Measurements from ENCODE around the gene PTCD3. TPM values are rescaled to one million over a fixed set of nuclear protein-coding genes. Genes with fewer than 3 reads are reported as not detected.

Gene PTCD3
- total RNA-seq, 2 donors from 2014 or later, result 64.1 to 95.1 TPM

- TF ChIP-seq POLR2A (IDR thresholded peaks at IDR 0.05), result no peak
- TF ChIP-seq, protein P1, sequence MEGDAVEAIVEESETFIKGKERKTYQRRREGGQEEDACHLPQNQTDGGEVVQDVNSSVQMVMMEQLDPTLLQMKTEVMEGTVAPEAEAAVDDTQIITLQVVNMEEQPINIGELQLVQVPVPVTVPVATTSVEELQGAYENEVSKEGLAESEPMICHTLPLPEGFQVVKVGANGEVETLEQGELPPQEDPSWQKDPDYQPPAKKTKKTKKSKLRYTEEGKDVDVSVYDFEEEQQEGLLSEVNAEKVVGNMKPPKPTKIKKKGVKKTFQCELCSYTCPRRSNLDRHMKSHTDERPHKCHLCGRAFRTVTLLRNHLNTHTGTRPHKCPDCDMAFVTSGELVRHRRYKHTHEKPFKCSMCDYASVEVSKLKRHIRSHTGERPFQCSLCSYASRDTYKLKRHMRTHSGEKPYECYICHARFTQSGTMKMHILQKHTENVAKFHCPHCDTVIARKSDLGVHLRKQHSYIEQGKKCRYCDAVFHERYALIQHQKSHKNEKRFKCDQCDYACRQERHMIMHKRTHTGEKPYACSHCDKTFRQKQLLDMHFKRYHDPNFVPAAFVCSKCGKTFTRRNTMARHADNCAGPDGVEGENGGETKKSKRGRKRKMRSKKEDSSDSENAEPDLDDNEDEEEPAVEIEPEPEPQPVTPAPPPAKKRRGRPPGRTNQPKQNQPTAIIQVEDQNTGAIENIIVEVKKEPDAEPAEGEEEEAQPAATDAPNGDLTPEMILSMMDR (IDR thresholded peaks at IDR 0.05), result no peak
- TF ChIP-seq POLR2AphosphoS5 (IDR thresholded peaks at IDR 0.05), result no peak
- Histone ChIP-seq H3K4me3 (no peak overlapping the region), H3K27ac (no peak overlapping the region), H3K4me1 (replicated peaks) (no peaks in the 10 kb centered on the region), H3K36me3 (peaks cover 0 to 13% of the 10 kb centered on the region in 2 donors), H3K9me3 (no peaks in the 10 kb centered on the region), H3K27me3 (replicated peaks; ENCODE audit: insufficient read depth) (no peaks in the 10 kb centered on the region)
- DNase-seq (ENCODE audit: low spot score), result no peak
- intact Hi-C loops (cut with DNase I), result no loop called here
- 49% methylated on average over 5 of the region's 5 CpGs for WGBS
Measured at GRCh38 chr2:86065512-86065911, 40.5 kb upstream of the PTCD3 start.

DNA sequence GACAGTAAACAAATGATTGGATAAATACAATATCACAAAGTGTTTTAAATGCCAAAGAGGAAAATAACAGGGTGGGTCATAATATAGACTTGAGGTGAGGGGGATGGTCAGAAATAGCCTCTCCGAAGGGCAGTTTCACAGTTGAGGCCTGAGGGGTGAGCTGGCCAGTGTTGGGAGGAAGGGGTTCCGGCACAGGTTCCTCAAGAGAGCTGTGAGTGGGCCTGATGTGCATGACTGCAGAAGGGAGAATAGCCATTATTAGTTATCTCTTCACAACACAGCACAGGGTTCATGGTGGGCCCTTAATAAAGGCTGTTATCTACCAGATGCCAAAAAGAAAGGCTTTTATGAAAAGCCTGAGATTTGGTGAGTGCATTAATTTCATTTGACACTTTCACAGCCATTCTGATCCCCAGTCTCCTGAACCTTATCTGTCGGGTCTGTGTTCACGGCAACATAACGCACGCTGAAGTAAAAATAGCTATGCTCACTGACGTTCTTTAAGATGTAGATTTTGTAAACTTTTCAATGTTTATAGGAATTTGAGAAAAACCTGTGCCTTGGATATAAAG, 39.9 kb upstream of the PTCD3 start:
- H3K27me3 ChIP-seq (replicated peaks; ENCODE audit: insufficient read depth), result no peaks in the 10 kb centered on the region
- TF ChIP-seq, protein P1 (IDR thresholded peaks at IDR 0.05), result no peak
- no peak for TF ChIP-seq POLR2AphosphoS5 (IDR thresholded peaks at IDR 0.05)
- no peak for TF ChIP-seq POLR2A (IDR thresholded peaks at IDR 0.05)
- H3K36me3 ChIP-seq, result peaks cover 0 to 13% of the 10 kb centered on the region in 2 donors
- H3K27ac ChIP-seq, result no peak overlapping the region
- 79% methylated on average over 7 of the region's 7 CpGs for WGBS
- intact Hi-C loops (cut with DNase I), result no loop called here
- DNase-seq (ENCODE audit: low spot score), result no peak
- H3K4me1 ChIP-seq (replicated peaks), result no peaks in the 10 kb centered on the region
- H3K9me3 ChIP-seq, result no peaks in the 10 kb centered on the region
- H3K4me3 ChIP-seq, result no peak overlapping the region

DNA sequence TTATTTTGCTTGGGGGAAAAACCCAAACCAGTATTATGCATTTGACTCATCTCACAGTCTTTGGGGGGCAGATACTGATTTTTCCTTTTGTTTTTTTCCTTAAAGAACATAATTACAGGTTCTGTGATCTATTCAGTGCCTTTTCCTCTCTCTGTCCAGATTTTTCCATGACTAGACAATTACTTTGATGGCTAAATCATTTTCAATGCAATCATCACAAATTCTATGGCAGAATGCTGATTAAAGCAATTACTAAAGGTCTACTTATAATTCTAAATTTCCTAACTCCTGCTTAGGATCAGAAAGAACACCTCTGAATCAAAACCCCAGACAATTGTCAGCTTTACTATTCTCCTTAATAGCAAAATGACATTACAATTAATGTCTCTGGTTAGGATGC, 39.1 kb upstream of the PTCD3 start:
- no peak for DNase-seq (ENCODE audit: low spot score)
- Histone ChIP-seq H3K4me3 (no peak overlapping the region), H3K27ac (no peak overlapping the region), H3K27me3 (replicated peaks; ENCODE audit: insufficient read depth) (no peaks in the 10 kb centered on the region), H3K36me3 (peaks cover 0 to 13% of the 10 kb centered on the region in 2 donors), H3K9me3 (no peaks in the 10 kb centered on the region), H3K4me1 (replicated peaks) (peaks cover 3% of the 10 kb centered on the region)
- intact Hi-C loops (cut with DNase I), result no loop called here
- TF ChIP-seq POLR2AphosphoS5 (IDR thresholded peaks at IDR 0.05) (no peak), POLR2A (IDR thresholded peaks at IDR 0.05) (no peak)
- TF ChIP-seq, protein P1 (IDR thresholded peaks at IDR 0.05), result no peak

GRCh38 chr2:86068136-86068588, 37.9 kb upstream of the PTCD3 start:
- peaks cover 7% of the 10 kb centered on the region for H3K4me1 ChIP-seq (replicated peaks)
- WGBS, result 41% methylated on average over 6 of the region's 7 CpGs
- H3K9me3 ChIP-seq, result no peaks in the 10 kb centered on the region
- H3K4me3 ChIP-seq, result no peak overlapping the region
- TF ChIP-seq POLR2A (IDR thresholded peaks at IDR 0.05), result no peak
- TF ChIP-seq, protein P1 (IDR thresholded peaks at IDR 0.05), result no peak
- no peak for TF ChIP-seq POLR2AphosphoS5 (IDR thresholded peaks at IDR 0.05)
- H3K36me3 ChIP-seq, result peaks cover 0 to 13% of the 10 kb centered on the region in 2 donors
- no peak overlapping the region for H3K27ac ChIP-seq
- intact Hi-C loops (cut with DNase I), result no loop called here
- H3K27me3 ChIP-seq (replicated peaks; ENCODE audit: insufficient read depth), result no peaks in the 10 kb centered on the region
- DNase-seq (ENCODE audit: low spot score), result no peak

GRCh38 chr2:86068648-86069047, 37.4 kb upstream of the PTCD3 start:
- H3K4me1 ChIP-seq (replicated peaks), result peaks cover 7% of the 10 kb centered on the region
- intact Hi-C loops (cut with DNase I), result no loop called here
- 92% methylated on average over 5 of the region's 5 CpGs for WGBS
- TF ChIP-seq, protein P1 (IDR thresholded peaks at IDR 0.05), result no peak
- TF ChIP-seq POLR2A (IDR thresholded peaks at IDR 0.05), result no peak
- TF ChIP-seq POLR2AphosphoS5 (IDR thresholded peaks at IDR 0.05), result no peak
- H3K36me3 ChIP-seq, result peaks cover 0 to 14% of the 10 kb centered on the region in 2 donors
- no peaks in the 10 kb centered on the region for H3K9me3 ChIP-seq
- no peak overlapping the region for H3K27ac ChIP-seq
- DNase-seq (ENCODE audit: low spot score), result no peak
- H3K4me3 ChIP-seq, result no peak overlapping the region
- no peaks in the 10 kb centered on the region for H3K27me3 ChIP-seq (replicated peaks; ENCODE audit: insufficient read depth)

Data from prostate gland (tissue), 2 donors.